ENCODE results near the gene TMC1. TPM values are rescaled to one million over a fixed set of nuclear protein-coding genes. Genes with fewer than 3 reads are reported as not detected.

The TMC1 gene
- total and polyA plus RNA-seq, 2 of the 8 experiments (the other 6 are each of a cell fraction or from before 2014, with no cell fraction given): 0.95 to 0.98 TPM

DNA sequence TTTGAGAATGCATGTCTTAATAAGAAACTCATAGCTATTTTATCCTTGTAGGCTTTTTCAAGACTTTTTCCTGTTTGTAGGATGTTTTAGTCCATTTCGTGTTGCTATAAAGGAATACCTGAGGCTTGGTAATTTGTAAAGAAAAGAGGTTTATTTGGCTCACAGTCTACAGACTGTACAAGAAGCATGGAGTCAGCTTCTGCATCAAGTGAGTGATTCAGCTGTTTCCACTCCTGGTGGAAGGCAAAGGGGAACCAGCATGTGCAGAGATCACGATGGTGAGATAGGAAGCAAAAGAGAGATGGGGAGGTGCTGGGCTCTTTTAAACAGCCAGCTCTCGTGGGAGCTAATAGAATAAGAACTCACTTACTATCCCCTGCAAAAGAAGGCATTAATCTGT lies 254.2 kb downstream of the TMC1 start (continued):
- TF ChIP-seq, protein P1, sequence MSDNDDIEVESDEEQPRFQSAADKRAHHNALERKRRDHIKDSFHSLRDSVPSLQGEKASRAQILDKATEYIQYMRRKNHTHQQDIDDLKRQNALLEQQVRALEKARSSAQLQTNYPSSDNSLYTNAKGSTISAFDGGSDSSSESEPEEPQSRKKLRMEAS (IDR thresholded peaks at IDR 0.05): no peak
- TF ChIP-seq BACH1 (IDR thresholded peaks at IDR 0.05; ENCODE audit: low read length) (no peak), POU5F1 (IDR thresholded peaks at IDR 0.05; ENCODE audit: low read depth, low read length) (no peak), E2F6 (IDR thresholded peaks at IDR 0.05) (no peak)

All from H1 (cell line).